ENCODE results near the gene KRT32. TPM values are rescaled to one million over a fixed set of nuclear protein-coding genes. Genes with fewer than 3 reads are reported as not detected.
"Not testable (repeated sequence)": the region's sequence is repeated elsewhere in the genome, so short reads cannot be mapped to it uniquely, and the experiment has no call there.

The KRT32 gene
- total RNA-seq, 1 experiment from 2014 or later: not detected

DNA sequence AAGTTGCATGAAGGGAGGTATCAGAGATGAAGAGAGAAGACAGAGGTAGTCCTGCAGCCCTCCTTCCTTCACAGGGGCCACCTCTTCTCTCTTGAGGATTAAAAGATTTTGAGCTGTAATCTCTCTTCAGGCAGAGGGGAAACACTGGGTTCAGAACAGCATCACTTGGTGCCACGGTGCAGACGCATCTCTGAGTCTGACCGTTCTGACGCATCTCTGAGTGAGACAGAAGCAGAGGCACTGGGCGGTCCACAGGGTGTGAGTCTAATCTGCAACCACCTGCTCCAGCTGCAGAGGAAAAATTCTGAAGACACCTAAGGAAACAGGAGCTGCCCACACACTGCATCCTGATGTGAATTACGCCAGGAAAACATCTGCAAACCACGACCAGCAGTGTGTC lies 37.5 kb downstream of the KRT32 start:
- DNase-seq (ENCODE audit: low spot score): no peak

DNA sequence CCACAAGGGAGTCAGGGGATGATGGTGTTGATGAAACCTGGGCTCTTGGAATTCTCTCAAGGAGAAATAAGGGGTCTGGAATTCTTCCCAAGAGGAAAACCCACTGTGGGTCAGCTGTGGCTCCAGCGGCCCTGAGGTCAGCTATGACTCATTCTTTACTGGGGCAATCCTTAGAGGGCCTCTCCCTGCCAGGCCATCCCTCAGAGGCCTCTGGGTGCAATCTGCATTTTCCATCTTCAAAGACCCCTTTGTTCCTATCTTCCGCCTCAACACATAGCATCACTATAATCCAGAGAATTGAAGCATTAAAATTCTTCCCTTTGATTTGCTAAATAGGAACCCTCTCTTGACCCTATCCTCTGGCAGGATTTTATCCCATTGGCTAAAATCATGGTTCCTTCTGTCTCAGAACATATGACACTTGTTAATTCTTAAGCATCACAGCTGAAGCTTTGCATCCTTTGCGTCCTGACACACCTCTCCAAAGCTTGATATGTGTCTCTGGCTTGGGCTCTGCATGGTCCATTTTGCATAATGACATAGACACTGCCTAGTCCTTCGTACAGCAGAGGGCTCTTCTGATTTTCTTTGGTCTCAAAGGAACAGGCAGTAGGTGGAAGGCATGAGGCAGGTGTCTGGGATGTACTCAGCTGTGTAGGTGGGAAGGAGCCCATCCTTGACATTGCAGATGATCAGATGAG lies 38.4 kb downstream of the KRT32 start:
- DNase-seq (ENCODE audit: low spot score): no peak

GRCh38 chr17:41424111-41424635 lies 43.0 kb downstream of the KRT32 start, which contains the start of gene KRT37:
Gene KRT37, minus strand, starts transcription at chr17:41424585. Its CDS starts 62 bp downstream, at chr17:41424523.
- no peak for DNase-seq (ENCODE audit: low spot score)

DNA sequence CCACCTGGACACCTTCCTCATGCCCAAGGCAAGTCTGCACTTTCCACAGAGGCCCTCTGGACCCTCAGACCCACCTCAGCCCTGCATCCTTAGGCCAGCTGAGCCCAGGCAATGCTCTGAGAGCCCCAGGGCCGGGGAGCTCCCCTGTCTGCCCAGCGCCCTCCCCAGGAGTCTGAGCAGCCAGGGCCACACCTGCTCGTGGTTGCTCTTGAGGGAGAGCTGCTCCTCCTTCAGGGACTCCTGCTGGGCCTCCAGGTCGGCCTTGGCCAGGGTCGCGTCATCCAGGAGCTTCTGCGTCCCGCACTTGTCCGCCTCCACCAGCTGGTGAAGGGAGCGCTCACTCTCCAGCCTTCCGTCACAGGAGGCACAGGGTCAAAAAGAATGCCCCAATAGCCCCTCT lies 44.6 kb downstream of the KRT32 start:
- not testable (repeated sequence) for DNase-seq (ENCODE audit: low spot score)

GRCh38 chr17:41421617-41422016 lies 45.6 kb downstream of the KRT32 start:
- no peak for DNase-seq (ENCODE audit: low spot score)

DNA sequence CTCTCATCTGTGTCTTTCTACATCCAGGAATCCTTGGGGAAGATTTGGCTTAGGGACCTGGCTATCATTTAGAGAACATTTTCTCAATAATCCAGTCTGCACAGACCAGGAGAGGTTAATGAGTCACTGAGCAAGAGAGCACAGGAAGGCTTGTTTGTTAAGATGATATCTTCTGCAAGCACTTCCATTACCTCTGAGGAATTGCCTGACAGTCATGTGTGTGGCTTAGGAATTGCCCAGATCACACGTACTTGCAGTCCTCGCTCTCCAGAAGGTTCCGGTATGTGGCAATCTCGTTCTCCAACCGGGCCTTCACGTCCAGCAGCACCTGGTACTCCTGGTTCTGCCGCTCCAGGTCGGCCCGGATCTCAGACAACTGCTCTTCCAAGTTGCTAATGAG lies 46.1 kb downstream of the KRT32 start:
- no peak for DNase-seq (ENCODE audit: low spot score)

- DNase-seq (ENCODE audit: low spot score): no peak
These were observed 47.1 kb downstream of the KRT32 start for GRCh38 chr17:41420134-41420533.

DNA sequence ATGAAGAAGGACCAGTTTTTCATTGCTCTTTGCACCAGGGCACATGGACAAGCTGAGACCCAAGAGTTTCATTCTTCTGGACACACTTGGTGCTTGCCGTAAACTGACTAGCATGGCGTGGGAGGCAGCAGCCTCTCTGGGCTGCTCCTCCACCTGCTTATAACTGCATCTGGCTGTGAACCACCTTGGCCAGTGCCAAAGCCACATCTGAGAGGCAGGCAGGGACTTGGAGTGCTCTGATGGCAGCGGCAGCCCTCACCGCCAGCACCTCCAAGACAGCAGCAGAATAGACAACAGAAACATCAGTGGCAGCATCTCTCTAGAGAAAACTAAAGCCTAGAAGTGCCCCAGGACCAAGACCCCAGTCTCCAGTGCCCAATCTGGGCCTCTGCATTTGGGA lies 47.5 kb downstream of the KRT32 start:
- no peak for DNase-seq (ENCODE audit: low spot score)

DNA sequence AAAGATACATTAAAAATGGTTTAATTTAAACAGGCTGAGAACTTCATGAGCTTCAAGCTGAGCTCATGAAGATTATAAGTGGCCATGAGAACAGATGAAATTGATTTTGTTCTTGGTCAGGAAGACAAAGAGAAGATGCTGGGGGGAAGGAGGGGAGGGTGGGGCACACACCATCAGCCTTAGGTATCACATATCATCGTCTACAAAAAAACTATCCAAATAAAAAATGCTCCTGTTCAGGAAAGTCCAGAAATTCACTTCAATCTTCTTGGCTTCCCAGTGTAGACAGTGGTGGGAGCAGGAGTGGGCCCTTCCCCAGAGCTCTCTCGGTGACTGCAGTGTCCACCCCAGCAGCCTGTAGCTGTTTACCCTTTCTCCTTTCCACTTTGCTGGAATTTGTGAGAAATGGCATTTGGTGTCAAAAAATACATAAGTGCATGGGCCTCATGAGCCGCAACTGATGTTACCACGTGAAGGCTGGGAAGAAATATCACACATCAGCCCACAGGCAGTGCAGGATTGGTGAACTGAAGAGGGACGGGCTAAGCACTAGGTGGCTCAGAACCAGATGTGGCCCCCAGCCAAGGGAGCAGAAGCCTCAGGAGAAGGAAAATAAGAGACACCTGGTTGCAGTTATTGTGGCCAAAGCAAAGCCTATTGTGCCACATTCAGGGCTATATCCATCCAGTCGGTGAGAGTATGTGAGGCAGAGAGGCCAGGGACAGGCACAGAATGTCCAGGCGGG lies 48.9 kb downstream of the KRT32 start:
- DNase-seq (ENCODE audit: low spot score): no peak

DNA sequence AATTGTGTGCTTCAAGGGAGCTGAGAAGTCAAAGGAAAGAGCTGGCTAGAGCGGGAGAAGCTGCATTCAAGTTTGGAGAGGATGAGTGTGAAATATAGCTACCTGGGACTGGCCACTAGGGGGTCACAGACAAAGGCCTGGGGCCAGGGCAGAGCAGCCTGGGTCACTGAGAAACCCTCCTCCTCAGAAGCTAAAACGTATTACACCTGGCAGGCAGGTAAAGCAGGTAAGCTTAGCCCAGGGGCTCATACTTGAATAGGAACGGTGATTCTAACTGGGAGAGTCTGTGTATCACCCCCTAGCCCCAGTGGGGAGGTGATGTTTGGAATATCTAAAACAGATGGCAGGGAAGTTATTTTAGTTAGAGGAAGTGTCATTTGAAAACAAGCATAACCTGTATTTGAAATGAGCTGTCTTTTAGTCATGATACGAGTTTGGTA lies 49.6 kb downstream of the KRT32 start:
- DNase-seq (ENCODE audit: low spot score): no peak

GRCh38 chr17:41417127-41417526 lies 50.1 kb downstream of the KRT32 start:
- DNase-seq (ENCODE audit: low spot score): no peak

- no peak for DNase-seq (ENCODE audit: low spot score)
These were observed 50.7 kb downstream of the KRT32 start for GRCh38 chr17:41416479-41416878.

DNA sequence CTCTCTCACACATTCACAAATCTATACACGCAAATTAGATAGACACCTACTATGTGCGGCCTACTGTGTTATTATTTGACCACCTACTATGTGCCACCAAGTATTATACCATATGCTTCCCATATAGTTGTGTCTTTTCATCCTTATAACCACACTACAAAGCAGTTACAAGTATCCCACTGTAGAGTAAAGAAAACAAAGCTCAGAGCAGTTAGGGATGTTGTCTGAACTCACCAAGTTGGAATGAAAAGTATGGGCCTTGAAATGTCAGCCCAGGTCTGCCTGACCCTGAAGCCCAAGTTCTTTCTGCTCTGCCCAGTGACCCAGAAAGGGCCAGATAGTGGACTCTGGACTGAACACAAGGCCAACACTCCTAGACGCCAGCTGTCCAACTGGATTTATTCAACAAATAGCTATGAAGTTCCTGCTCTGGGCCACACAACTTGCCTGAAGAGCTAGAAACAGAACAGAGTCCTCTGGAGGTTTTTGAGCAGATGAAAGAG lies 51.3 kb downstream of the KRT32 start:
- DNase-seq (ENCODE audit: low spot score): no peak

GRCh38 chr17:41415411-41415810 lies 51.8 kb downstream of the KRT32 start:
- DNase-seq (ENCODE audit: low spot score): no peak

GRCh38 chr17:41413982-41414381 lies 53.2 kb downstream of the KRT32 start:
- DNase-seq (ENCODE audit: low spot score): no peak

- no peak for DNase-seq (ENCODE audit: low spot score)
These were observed 53.7 kb downstream of the KRT32 start for GRCh38 chr17:41413353-41413957.

DNA sequence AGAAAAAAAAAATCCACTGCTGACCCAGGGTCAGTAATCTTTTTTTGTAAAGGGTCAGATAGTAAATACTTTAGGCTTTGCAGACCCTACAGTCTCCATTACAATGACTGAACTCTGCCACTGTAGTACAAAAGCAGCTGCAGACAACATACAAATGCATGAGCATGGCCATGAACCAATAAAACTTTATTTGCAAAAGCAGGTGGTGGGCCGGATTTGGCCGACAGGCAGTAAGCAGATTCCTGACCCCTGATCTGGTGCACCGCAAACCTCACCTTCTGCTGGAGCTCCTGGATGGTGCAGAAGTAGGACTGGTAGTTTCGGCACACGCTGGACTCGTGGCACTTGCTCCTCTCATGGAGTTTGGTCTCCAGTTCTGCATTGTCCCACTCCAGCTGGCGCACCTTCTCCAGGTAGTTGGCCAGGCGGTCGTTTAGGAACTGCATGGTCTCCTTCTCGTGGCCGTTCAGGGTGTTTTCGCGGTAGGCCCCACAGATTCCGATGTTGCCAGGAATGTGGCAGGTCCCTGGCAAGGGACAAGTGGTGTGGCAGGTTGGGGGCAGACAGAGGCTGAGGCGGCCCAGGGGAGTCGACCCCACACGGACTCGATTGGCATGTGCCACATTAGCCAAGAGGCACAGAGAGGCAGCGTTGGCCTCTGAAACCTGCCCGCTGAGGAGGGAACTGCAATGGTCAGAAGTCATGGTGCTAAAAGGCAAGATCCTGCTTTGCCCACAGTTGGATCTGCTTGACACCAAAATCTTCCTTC lies 55.9 kb downstream of the KRT32 start:
- DNase-seq (ENCODE audit: low spot score): no peak

Data from H4 (cell line).